HCT116 (cell line): ENCODE results near the gene ADGRB2. TPM values are rescaled to one million over a fixed set of nuclear protein-coding genes. Genes with fewer than 3 reads are reported as not detected.

Experiments used
- ATAC-seq: fragments of 200-7000 bp; cut with Tn5 transposase; 2 replicates; pipeline ENCODE4 v1.9.1; 2020; ENCODE audit warnings: mild to moderate bottlenecking, moderate library complexity
- BruUV-seq: library from RNA; stranded (reverse); fragments of 400-500 nt; replicated peaks from 2 replicates; lab custom pipeline; 2021; lab: Mats Ljungman, UMichigan
- CTCF ChIA-PET: fragments of 300-600 bp; sonication (Branson Sonifier 250); formaldehyde crosslinking; loops from one replicate; lab custom pipeline; 2021; ENCODE audit warnings: antibody characterized with exemption; lab: Charles Lee
- POLR2A ChIA-PET: fragments of 300-600, 350-600 bp; sonication (Branson Sonifier 250); formaldehyde crosslinking; loops from one replicate; lab custom pipeline; 2021; ENCODE audit warnings: antibody characterized with exemption; lab: Charles Lee
- RAD21 ChIA-PET, 2 experiments: fragments of 300-600 bp; sonication (Branson Sonifier 250); formaldehyde crosslinking; loops; one replicate each; lab custom pipeline; 2023; ENCODE audit warnings: low total read pairs in 2 of 2; ENCODE audit not compliant: uncharacterized antibody in 2 of 2, unreplicated experiment in 2 of 2, low non-redundant PET in 1 of 2; lab: Charles Lee
- DNase-seq: peaks from one replicate; pipeline ENCODE4 v3.0.0-alpha.2; 2010; ENCODE audit warnings: low read depth, low spot score
- H2AFZ ChIP-seq: fragments of 200-600 bp; shearing (Covaris generic), sonication (generic); 2 replicates; pipeline ENCODE4 v1.6.1; 2017; ENCODE audit warnings: low read depth, mixed run types, mixed read lengths, antibody characterized with exemption, low read length; ENCODE audit not compliant: poor library complexity, severe bottlenecking
- H3K27ac ChIP-seq: 2 replicates; pipeline ENCODE4 v1.5.1; 2012; ENCODE audit warnings: low read depth, low read length
- H3K27me3 ChIP-seq: fragments of 200-600 bp; sonication (generic); 2 replicates; pipeline ENCODE4 v1.6.1; 2016; ENCODE audit warnings: mixed run types, low read length, mixed read lengths; ENCODE audit not compliant: insufficient read depth
- H3K36me3 ChIP-seq, 2 experiments: fragments of 200-500 bp in 1 of 2; fragments of 200-600 bp in 1 of 2; sonication (Bioruptor generic) in 1 of 2; sonication (generic) in 1 of 2; 2 replicates each; pipeline versions ENCODE4 v1.5.1 to v1.6.1; 2014 to 2016; ENCODE audit warnings: low read length in 2 of 2, inconsistent platforms in 1 of 2, mixed read lengths in 1 of 2, mixed run types in 1 of 2; ENCODE audit not compliant: insufficient read depth in 2 of 2, control insufficient read depth in 1 of 2
- H3K4me1 ChIP-seq, 2 experiments: fragments of 200-600 bp in 1 of 2; sonication (generic) in 1 of 2; 2 replicates each; pipeline versions ENCODE4 v1.5.1 to v1.6.1; 2012 to 2017; ENCODE audit warnings: low read length in 2 of 2, inconsistent platforms in 1 of 2, mild to moderate bottlenecking in 1 of 2, mixed read lengths in 1 of 2, mixed run types in 1 of 2, moderate library complexity in 1 of 2; ENCODE audit not compliant: insufficient read depth in 2 of 2, control insufficient read depth in 1 of 2
- H3K4me2 ChIP-seq: fragments of 200-600 bp; sonication (generic); 2 replicates; pipeline ENCODE4 v1.6.1; 2017; ENCODE audit warnings: mixed run types, low read length, mixed read lengths
- H3K4me3 ChIP-seq, 2 experiments: fragments of 200-600 bp in 1 of 2; sonication (generic) in 1 of 2; replicated peaks in 1 of 2; 2 replicates each; pipeline ENCODE4 v1.5.1; 2011 to 2016; ENCODE audit warnings: low read length in 2 of 2, control low read depth in 1 of 2, low read depth in 1 of 2, mild to moderate bottlenecking in 1 of 2, mixed read lengths in 1 of 2, mixed run types in 1 of 2
- H3K79me2 ChIP-seq: fragments of 200-600 bp; sonication (generic); 2 replicates; pipeline ENCODE4 v1.6.1; 2017; ENCODE audit warnings: mild to moderate bottlenecking, mixed run types, low read length, moderate library complexity, mixed read lengths; ENCODE audit not compliant: insufficient read depth
- H3K9ac ChIP-seq: fragments of 200-600 bp; sonication (generic); 2 replicates; pipeline ENCODE4 v1.6.1; 2016; ENCODE audit warnings: low read length, mixed read lengths
- H3K9me2 ChIP-seq: fragments of 200-600 bp; sonication (generic), shearing (Covaris generic); 2 replicates; pipeline ENCODE4 v1.6.1; 2017; ENCODE audit warnings: mixed run types, mild to moderate bottlenecking, moderate library complexity; ENCODE audit not compliant: insufficient read depth
- H3K9me3 ChIP-seq, 2 experiments: fragments of 200-500 bp in 1 of 2; fragments of 200-600 bp in 1 of 2; sonication (Bioruptor generic) in 1 of 2; sonication (generic) in 1 of 2; 2 replicates each; pipeline ENCODE4 v1.6.1; 2014 to 2017; ENCODE audit warnings: low read length in 2 of 2, mixed read lengths in 2 of 2, inconsistent platforms in 1 of 2, low read depth in 1 of 2, mild to moderate bottlenecking in 1 of 2, mixed run types in 1 of 2, moderate library complexity in 1 of 2; ENCODE audit not compliant: control insufficient read depth in 1 of 2, insufficient read depth in 1 of 2
- H4K20me1 ChIP-seq: fragments of 200-600 bp; sonication (generic), shearing (Covaris generic); 2 replicates; pipeline ENCODE4 v1.6.1; 2017; ENCODE audit warnings: mixed run types, mild to moderate bottlenecking, moderate library complexity; ENCODE audit not compliant: insufficient read depth
- CEBPB ChIP-seq: IDR thresholded peaks from 2 replicates; pipeline ENCODE4 v1.6.1; 2012; ENCODE audit warnings: low read depth
- CTCF ChIP-seq, 3 experiments: fragments of 200-600 bp in 1 of 3; sonication (generic) in 1 of 3; IDR thresholded peaks in 2 of 3; conservative IDR thresholded peaks in 1 of 3; 2 replicates each; pipeline ENCODE4 v1.5.1; 2012 to 2017; ENCODE audit warnings: low read depth in 2 of 3, low read length in 2 of 3, antibody characterized with exemption in 1 of 3, borderline replicate concordance in 1 of 3, control low read depth in 1 of 3, mild to moderate bottlenecking in 1 of 3, mixed read lengths in 1 of 3, mixed run types in 1 of 3, moderate library complexity in 1 of 3; ENCODE audit not compliant: insufficient read depth in 1 of 3
- EGR1 ChIP-seq: IDR thresholded peaks from 2 replicates; pipeline ENCODE4 v1.6.1; 2012; ENCODE audit warnings: low read depth
- ELF1 ChIP-seq: IDR thresholded peaks from 2 replicates; pipeline ENCODE4 v1.6.1; 2012; ENCODE audit warnings: low read depth, borderline replicate concordance
- EZH2 ChIP-seq: fragments of 200-600 bp; sonication (generic); IDR thresholded peaks from 2 replicates; pipeline ENCODE4 v1.6.1; 2017; ENCODE audit warnings: antibody characterized with exemption, mixed run types
- EZH2phosphoT487 ChIP-seq: fragments of 200-600 bp; IDR thresholded peaks from 2 replicates; pipeline ENCODE4 v1.6.1; 2018; ENCODE audit warnings: antibody characterized with exemption, borderline replicate concordance
- FOSL1 ChIP-seq: IDR thresholded peaks from 2 replicates; pipeline ENCODE4 v1.6.1; 2012; ENCODE audit warnings: low read depth
- MAX ChIP-seq: IDR thresholded peaks from 2 replicates; pipeline ENCODE4 v1.6.1; 2012
- POLR2AphosphoS5 ChIP-seq: IDR thresholded peaks from 2 replicates; pipeline ENCODE4 v1.6.1; 2011; ENCODE audit warnings: mild to moderate bottlenecking, low read depth, low read length, moderate library complexity
- RAD21 ChIP-seq: IDR thresholded peaks from 2 replicates; pipeline ENCODE4 v1.6.1; 2012; ENCODE audit warnings: low read depth, mild to moderate bottlenecking
- REST ChIP-seq: IDR thresholded peaks from 2 replicates; pipeline ENCODE4 v1.6.1; 2012; ENCODE audit warnings: low read depth
- SRF ChIP-seq: IDR thresholded peaks from 2 replicates; pipeline ENCODE4 v1.6.1; 2012; ENCODE audit warnings: low read depth
- TCF7L2 ChIP-seq: IDR thresholded peaks from 2 replicates; pipeline ENCODE4 v1.7.0; 2011; ENCODE audit warnings: borderline replicate concordance, inconsistent platforms; ENCODE audit not compliant: insufficient read depth, insufficient read length; ENCODE audit errors: extremely low read depth
- ZBTB33 ChIP-seq: IDR thresholded peaks from 2 replicates; pipeline ENCODE4 v1.6.1; 2011; ENCODE audit warnings: mild to moderate bottlenecking, low read length, moderate library complexity; ENCODE audit not compliant: insufficient replicate concordance; ENCODE audit errors: extremely low read depth
- ZFX ChIP-seq: fragments of 450-650 bp; IDR thresholded peaks from 2 replicates; pipeline ENCODE4 v1.6.1; 2017
- intact Hi-C: fragments of 100-400 bp; cut with micrococcal nuclease; formaldehyde crosslinking; loops from 2 replicates; pipeline ENCODE4 v1.10.0; 2022
- total RNA-seq: library from RNA; stranded (reverse); gene quantifications from one replicate; pipeline ENCODE4 v1.2.1, GENCODE V29; 2021; ENCODE audit not compliant: unreplicated experiment

ADGRB2 gene
- total RNA-seq, 1 experiment from 2014 or later = 10.1 TPM

- Histone ChIP-seq H3K79me2 (no peaks in the 10 kb centered on the region), H3K4me3 (no peak overlapping the region), H3K4me1 (peaks cover 12 to 36% of the 10 kb centered on the region in 2 experiments), H2AFZ (no peak overlapping the region), H3K27me3 (no peaks in the 10 kb centered on the region), H4K20me1 (no peaks in the 10 kb centered on the region), H3K4me2 (no peak overlapping the region), H3K9me2 (no peaks in the 10 kb centered on the region), H3K9ac (no peak overlapping the region), H3K27ac (no peak overlapping the region), H3K9me3 (no peaks in the 10 kb centered on the region), H3K36me3 (no peaks in the 10 kb centered on the region)
- ChIA-PET POLR2A (no interaction called here), RAD21 (no interaction called here), CTCF (no interaction called here)
- intact Hi-C loops = no loop called here
- no TSS peak for BruUV-seq
- no peak for DNase-seq
- no peak for TF ChIP-seq CTCF (IDR thresholded peaks at IDR 0.05 in 2 of 3, conservative IDR thresholded peaks at IDR 0.05 in 1 of 3; ENCODE audit: borderline replicate concordance in 1 of 3, insufficient read depth in 1 of 3, low read depth in 2 of 3, low read length in 2 of 3)
- TF ChIP-seq CEBPB = no peak
- no peak for TF ChIP-seq FOSL1
- TF ChIP-seq REST = no peak
- TF ChIP-seq ZFX = no peak
- TF ChIP-seq TCF7L2 = no peak
- no peak for TF ChIP-seq ZBTB33
- no peak for TF ChIP-seq EZH2phosphoT487
- no peak for TF ChIP-seq EZH2
- no peak for TF ChIP-seq RAD21
- no peak for TF ChIP-seq MAX
- TF ChIP-seq ELF1 = no peak
- TF ChIP-seq POLR2AphosphoS5 = no peak
- no peak for TF ChIP-seq SRF
- TF ChIP-seq EGR1 = no peak
- TF ChIP-seq, all 23 proteins: peak for 0
- no peak for ATAC-seq
These were observed 76.5 kb downstream of the ADGRB2 start for GRCh38 chr1:31687601-31688000.
